Activated naive CD4-positive, alpha-beta T cell treated with anti-CD3 and anti-CD28 coated beads, Interleukin-2, amount 50 U/mL, for 72 hours (primary cell): ENCODE results near the gene FBXO21. TPM values are rescaled to one million over a fixed set of nuclear protein-coding genes. Genes with fewer than 3 reads are reported as not detected.
"Not testable (repeated sequence)": the region's sequence is repeated elsewhere in the genome, so short reads cannot be mapped to it uniquely, and the experiment has no call there.

Experiments used
- ATAC-seq, 2 donors: fragments of 150-1000 bp; cut with Tn5 transposase; 2 replicates each; pipeline ENCODE4 v1.10.0; 2021; ENCODE audit warnings: mild to moderate bottlenecking in 2 of 2, moderate library complexity in 2 of 2
- DNase-seq, 2 donors: peaks; one replicate each; pipeline ENCODE4 v3.0.0; 2021 to 2022; ENCODE audit warnings: low spot score in 2 of 2
- H3K27ac Mint-ChIP-seq, 2 donors: one replicate each; pipeline ENCODE4 v1.8.0; 2022; ENCODE audit warnings: mild to moderate bottlenecking in 2 of 2, mixed read lengths in 2 of 2
- H3K36me3 Mint-ChIP-seq, 2 donors: one replicate each; pipeline ENCODE4 v1.8.0; 2022; ENCODE audit warnings: mixed read lengths in 2 of 2
- H3K9me3 Mint-ChIP-seq, 2 donors: one replicate each; pipeline ENCODE4 v1.8.0; 2022; ENCODE audit warnings: mixed read lengths in 2 of 2
- total RNA-seq, 2 donors: library from RNA; stranded (reverse); gene quantifications; one replicate each; pipeline ENCODE4 v1.2.3, GENCODE V29; 2022

Gene FBXO21, protein sequence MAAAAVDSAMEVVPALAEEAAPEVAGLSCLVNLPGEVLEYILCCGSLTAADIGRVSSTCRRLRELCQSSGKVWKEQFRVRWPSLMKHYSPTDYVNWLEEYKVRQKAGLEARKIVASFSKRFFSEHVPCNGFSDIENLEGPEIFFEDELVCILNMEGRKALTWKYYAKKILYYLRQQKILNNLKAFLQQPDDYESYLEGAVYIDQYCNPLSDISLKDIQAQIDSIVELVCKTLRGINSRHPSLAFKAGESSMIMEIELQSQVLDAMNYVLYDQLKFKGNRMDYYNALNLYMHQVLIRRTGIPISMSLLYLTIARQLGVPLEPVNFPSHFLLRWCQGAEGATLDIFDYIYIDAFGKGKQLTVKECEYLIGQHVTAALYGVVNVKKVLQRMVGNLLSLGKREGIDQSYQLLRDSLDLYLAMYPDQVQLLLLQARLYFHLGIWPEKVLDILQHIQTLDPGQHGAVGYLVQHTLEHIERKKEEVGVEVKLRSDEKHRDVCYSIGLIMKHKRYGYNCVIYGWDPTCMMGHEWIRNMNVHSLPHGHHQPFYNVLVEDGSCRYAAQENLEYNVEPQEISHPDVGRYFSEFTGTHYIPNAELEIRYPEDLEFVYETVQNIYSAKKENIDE
- total RNA-seq, result 10 to 100 TPM; 26.0 to 28.3 TPM

DNA sequence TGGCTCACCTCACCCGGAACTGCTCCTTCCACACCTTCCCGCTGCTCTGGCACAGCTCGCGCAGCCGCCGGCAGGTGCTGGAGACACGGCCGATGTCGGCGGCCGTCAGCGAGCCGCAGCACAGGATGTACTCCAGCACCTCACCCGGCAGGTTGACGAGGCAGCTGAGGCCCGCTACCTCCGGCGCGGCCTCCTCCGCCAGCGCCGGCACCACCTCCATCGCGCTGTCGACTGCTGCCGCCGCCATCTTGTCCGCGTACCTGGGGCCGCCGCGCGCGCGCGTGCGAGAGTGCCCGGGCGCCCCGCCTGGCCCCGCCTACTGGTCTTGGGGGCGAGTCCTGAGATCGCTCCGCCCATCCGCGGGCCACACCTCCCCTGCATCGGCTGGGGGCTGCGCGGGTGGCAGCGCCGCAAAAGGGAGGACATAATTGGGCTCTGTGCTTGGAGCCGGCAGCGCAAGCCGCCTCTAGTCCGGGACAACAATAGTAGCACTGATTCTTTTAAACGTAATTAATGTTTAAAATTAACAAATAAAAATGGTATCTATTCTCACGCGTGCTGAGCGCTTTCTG is at the start of gene FBXO21:
FBXO21 (minus strand) TSS at position 261 of the 572 bp plus-strand sequence; CDS start at position 247, 14 bp downstream.
- peaks cover 9 to 26% of the 10 kb centered on the region in 2 donors for H3K36me3 Mint-ChIP-seq
- peak within 1 kb of the TSS; percentile 69 to 89 for H3K27ac Mint-ChIP-seq
- DNase-seq, result peak; percentile 92 to 97
- peak; percentile 97 to 98 for ATAC-seq
- H3K9me3 Mint-ChIP-seq, result peaks cover 0 to 7% of the 10 kb centered on the region in 2 donors

DNA sequence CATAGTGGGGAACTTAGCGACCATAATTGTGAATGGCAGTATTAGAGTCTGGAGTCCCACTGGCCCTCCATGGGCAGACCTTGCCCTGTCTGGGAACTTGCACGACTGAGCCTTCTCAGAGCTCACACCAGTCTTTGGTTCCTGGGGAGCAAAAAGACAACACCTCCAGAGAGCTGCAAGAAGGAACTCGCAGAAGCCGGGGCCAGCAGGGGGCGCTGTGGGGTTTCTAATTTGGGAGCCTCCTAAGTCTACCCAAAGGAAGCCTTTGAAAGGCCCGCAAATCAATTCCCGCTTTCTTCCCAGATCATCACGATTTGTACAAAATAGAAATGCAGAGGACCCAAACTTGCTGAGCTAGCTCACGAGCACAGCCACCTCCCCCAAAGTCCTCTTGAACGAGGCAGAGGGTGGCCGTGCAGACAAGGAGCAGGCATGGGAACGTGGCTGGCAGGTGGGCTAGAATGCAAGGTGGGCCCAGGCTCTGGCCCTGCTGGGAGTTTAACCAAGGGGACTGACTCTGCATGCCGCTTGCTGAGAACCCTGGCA is 46.3 kb upstream of the FBXO21 start:
- ATAC-seq (peak in 1 of 2 donors; percentile 48), DNase-seq (peak in 1 of 2 donors; percentile 88)
- Mint-ChIP-seq H3K9me3 (no peaks in the 10 kb centered on the region), H3K27ac (no peak overlapping the region), H3K36me3 (no peaks in the 10 kb centered on the region)

DNA sequence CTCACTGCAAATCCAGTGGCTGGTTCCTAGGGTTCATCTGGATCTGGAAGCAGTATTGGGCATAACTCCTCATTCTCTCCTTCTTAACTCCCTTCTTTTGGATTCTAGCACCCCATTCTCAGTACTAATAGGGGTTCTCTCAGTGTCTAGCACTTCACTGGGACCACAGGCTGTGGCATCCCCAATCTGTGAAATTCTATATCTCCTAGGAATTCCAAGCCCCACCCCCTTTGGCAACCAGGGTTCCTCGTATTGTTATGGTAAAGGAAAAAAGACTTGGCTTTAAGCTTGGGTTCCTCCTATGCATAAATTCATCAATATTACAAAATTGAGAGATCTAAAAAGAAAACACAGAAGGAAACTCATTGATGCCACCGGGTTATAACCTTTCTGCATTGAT is 45.0 kb upstream of the FBXO21 start:
- H3K27ac Mint-ChIP-seq, result no peak overlapping the region
- ATAC-seq (no peak), DNase-seq (no peak)
- H3K9me3 Mint-ChIP-seq, result no peaks in the 10 kb centered on the region
- H3K36me3 Mint-ChIP-seq, result no peaks in the 10 kb centered on the region

DNA sequence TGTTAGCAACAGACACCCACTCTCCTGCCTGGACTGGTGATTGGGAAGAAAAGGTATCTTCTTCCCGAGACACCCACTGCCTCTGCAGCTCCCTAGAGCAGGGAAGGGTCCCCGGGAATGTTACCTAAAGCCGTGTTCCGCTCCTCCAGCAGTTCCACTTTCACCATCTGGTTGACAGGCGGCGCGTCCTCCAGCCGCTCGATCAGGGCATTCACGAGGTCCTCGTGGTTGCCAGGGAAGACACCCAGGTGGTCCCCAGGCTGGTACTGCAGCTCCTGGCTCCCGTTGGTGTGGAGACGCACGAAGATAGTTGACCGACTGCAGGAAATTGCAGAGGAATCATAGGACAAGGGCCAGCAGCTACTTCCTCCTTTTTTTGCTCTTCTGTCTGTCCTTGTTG is 44.2 kb upstream of the FBXO21 start:
- H3K9me3 Mint-ChIP-seq, result no peaks in the 10 kb centered on the region
- DNase-seq, result no peak
- no peak overlapping the region for H3K27ac Mint-ChIP-seq
- no peak for ATAC-seq
- no peaks in the 10 kb centered on the region for H3K36me3 Mint-ChIP-seq

DNA sequence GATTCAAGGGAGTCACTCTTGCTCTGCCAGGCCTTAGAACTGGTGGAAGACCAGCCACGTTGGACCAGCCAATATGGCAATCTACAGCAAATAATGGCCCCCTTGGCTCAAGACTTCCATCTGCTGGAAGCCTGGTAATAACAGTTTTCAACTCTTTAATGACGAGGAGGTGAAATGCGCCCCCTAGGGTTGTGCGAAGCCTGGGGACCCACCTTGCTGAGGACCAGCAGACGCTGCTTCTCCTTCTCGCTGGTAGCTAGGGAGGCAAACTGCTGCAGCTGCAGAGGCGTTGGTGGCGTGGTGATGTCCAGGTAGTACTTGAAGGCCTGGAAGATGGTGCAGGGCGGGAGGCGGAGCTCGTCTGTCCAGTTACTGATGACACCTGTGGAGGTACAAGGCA is 41.5 kb upstream of the FBXO21 start:
- H3K36me3 Mint-ChIP-seq, result no peaks in the 10 kb centered on the region
- H3K27ac Mint-ChIP-seq, result no peak overlapping the region
- DNase-seq (no peak), ATAC-seq (no peak)
- no peaks in the 10 kb centered on the region for H3K9me3 Mint-ChIP-seq

DNA sequence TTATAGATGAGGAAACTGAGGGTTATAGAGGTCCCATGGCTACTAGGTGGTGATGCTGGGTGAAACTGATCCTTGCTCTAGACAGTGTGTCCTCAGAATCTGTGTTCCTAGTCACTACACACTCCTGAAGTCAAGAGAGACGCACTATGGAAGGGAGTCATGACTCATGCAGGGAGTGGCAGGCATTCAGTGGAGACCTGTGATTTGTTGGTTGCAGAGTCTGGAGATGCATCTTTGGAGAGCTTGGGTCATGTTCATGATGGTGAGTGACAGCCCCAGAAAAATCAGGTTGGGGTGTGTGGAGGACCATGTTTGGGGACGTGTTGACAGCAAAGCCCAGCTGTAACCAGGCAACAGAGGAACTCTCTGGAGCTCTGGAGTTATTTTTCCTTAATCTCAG is 38.0 kb upstream of the FBXO21 start:
- Mint-ChIP-seq H3K36me3 (no peaks in the 10 kb centered on the region), H3K9me3 (no peaks in the 10 kb centered on the region), H3K27ac (no peak overlapping the region)
- DNase-seq (no peak), ATAC-seq (no peak)

DNA sequence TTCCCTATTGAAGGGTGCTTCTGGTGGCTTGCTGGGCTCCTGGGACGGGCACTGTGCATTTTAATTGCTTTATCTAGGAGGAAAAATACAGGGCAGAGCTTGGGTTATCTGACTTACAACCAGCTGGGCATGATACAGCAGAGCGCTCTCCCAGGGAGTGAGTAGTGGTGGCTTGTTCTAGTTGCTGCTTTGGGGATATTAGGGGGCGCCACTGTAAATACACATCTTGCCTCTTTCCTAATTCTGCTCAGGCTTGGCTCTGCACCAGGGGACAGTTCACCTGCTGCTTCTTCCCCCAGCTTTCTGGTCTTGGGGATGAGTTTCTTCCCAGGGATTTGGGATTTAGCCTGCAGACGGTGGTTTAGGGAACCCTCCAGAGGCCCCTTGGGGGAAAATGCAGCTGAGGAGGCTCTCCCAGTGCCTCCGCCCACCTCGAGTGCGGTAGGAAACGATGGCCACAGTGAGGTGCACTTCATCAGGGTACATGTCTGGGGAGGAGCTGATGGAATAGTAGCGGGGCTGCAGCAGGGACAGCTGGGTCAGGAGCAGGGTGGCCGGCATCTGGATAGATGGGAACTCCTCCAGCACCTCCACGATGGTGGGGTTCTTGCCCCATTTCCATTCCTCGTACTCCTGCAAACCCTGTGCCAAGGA is 36.9 kb upstream of the FBXO21 start:
- ATAC-seq, result no peak
- H3K9me3 Mint-ChIP-seq, result no peaks in the 10 kb centered on the region
- no peak for DNase-seq
- no peak overlapping the region for H3K27ac Mint-ChIP-seq
- no peaks in the 10 kb centered on the region for H3K36me3 Mint-ChIP-seq

DNA sequence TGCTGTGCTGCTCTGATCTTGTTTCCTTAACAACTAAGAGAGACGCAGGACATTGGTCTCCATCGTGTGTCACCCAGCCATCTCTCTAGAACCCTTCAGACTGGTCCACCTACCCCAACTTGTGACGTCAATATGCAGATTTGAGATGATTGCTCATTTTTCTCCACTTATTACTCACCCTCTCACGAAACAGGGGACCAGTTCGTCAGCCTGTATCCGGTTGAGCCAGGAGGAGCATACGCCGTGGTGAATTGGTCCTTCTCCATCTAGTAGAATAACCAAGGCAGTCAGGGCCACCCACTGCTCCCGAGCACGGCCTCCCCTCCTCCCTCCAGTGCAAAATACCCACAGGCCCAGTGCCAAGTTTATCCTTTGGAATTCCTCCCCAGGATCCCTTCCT is 36.2 kb upstream of the FBXO21 start:
- ATAC-seq, result no peak
- H3K27ac Mint-ChIP-seq, result no peak overlapping the region
- no peaks in the 10 kb centered on the region for H3K9me3 Mint-ChIP-seq
- H3K36me3 Mint-ChIP-seq, result no peaks in the 10 kb centered on the region
- DNase-seq, result no peak

DNA sequence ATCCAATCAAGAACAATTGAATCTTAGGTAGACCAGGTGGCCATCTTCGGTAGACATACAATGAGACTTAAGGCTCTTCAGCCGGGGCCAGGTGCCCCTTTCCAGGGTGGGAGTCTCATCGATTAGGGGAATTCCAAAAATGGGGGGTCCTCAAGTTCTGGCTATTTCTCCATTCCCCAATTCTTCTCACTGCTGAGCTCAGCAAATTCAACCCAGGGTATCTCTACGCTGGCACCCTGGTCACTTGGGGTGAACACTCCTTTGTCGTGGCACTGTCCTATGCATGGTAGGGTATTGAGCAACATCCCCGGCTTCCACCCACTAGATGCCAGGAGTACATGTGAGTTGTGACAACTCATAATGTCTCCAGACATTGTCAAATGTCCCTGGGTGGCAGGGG is 34.9 kb upstream of the FBXO21 start:
- ATAC-seq (no peak), DNase-seq (no peak)
- Mint-ChIP-seq H3K27ac (no peak overlapping the region), H3K9me3 (no peaks in the 10 kb centered on the region), H3K36me3 (no peaks in the 10 kb centered on the region)

DNA sequence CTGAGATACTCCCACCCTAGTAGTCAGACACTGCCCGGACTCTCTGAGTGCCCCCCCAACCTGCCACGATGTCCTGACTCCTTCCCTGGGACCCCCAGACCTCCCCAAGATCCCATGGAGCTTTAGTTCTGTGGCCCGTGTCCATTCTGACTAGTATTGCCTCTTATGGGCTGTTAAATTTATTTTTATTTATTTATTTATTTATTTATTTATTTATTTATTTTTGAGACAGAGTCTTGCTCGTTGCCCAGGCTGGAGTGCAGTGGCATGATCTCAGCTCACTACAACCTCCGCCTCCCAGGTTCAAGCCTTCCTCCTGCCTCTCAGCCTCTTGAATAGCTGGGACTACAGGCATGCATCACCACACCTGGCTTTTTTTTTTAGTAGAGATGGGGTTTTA is 30.7 kb upstream of the FBXO21 start:
- not testable (repeated sequence) for ATAC-seq, H3K9me3 Mint-ChIP-seq, DNase-seq, H3K27ac Mint-ChIP-seq, H3K36me3 Mint-ChIP-seq

DNA sequence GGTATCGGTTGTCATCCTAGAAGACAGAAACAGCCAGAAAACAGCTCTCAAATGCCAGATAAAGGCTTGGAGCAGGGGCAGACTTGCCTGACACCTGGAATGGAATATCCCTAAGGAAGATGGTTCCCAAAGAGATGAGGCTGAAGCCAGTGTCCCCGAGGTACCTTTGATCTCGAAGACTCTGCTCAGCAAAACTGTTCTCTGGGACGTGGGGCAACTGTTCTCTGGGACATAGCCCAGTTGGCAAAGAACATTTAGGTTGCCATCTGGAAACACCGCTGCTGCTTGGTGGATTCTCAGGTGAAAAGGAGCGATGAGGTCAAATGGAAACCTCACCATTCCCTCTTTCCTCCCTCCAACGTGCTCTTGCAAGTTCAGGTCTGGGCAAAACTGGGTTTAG is 27.9 kb upstream of the FBXO21 start:
- Mint-ChIP-seq H3K27ac (no peak overlapping the region), H3K36me3 (no peaks in the 10 kb centered on the region), H3K9me3 (no peaks in the 10 kb centered on the region)
- ATAC-seq (no peak), DNase-seq (no peak)

DNA sequence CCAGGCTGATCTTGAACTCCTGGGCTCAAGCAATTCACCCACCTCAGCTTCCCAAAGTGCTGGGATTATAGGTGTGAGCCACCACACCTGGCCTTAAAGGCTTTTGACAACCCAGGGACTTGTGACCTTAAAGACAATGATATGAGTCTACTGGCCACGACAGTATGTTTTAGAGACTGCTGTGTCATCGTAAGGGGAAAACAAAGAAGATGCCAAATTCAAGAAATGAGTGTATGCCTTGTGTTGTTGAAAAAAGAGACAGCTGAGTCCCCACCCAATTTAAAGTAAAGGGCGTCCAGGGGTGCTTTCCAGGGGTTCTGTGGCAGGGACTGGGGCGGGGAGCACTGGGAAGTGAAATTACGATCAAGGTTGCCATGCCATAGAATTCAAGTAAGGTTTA is 26.4 kb upstream of the FBXO21 start:
- no peaks in the 10 kb centered on the region for H3K9me3 Mint-ChIP-seq
- H3K27ac Mint-ChIP-seq, result peak overlapping the region in 1 of 2 donors; percentile 44
- DNase-seq, result no peak
- no peaks in the 10 kb centered on the region for H3K36me3 Mint-ChIP-seq
- no peak for ATAC-seq

DNA sequence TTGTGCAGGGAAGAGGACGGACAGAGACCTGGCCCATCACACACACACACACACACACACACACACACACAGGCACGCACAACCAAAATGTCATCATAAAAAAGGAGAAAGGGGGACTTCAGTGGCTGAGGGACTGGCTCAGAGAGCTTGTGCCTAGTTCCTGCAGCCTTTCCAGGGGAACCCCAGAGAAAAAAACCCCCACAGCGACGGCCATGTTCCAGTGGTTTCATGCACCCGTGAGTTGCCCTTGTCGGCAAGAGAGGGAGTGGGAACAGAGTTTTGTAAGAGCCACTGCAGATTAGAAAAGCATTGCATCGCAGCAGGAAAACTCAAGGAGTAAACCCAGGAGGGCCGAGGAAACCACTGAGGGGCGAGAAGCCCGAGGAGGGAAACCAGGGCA is 24.5 kb upstream of the FBXO21 start:
- DNase-seq (no peak), ATAC-seq (no peak)
- Mint-ChIP-seq H3K27ac (no peak overlapping the region), H3K36me3 (no peaks in the 10 kb centered on the region), H3K9me3 (no peaks in the 10 kb centered on the region)

DNA sequence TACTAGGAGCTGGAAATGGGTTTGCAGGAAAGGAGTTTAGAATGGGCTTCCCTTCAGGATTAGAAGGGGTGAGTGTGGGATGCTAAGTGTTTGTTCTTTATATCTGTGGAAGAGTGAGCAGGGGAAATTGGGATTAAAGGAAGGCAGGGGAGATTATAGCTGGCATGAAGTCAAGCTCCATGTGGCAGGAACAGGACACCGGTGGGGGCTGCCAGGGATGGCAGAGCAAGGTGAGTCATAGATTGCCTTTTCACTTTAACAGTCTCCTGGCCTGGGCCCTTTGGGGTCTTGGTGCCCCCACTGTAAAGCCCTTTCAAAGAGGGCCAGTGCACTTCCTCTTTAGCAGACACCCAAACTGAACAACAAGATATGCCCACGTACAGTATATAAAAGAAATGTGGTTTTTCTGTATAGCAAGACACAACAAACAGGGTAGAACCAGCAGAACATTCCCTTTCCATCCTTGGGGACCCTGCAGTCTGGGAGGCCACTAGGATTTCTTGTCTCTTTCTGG is 23.1 kb upstream of the FBXO21 start:
- ATAC-seq (no peak), DNase-seq (no peak)
- H3K27ac Mint-ChIP-seq, result no peak overlapping the region
- H3K36me3 Mint-ChIP-seq, result no peaks in the 10 kb centered on the region
- no peaks in the 10 kb centered on the region for H3K9me3 Mint-ChIP-seq

DNA sequence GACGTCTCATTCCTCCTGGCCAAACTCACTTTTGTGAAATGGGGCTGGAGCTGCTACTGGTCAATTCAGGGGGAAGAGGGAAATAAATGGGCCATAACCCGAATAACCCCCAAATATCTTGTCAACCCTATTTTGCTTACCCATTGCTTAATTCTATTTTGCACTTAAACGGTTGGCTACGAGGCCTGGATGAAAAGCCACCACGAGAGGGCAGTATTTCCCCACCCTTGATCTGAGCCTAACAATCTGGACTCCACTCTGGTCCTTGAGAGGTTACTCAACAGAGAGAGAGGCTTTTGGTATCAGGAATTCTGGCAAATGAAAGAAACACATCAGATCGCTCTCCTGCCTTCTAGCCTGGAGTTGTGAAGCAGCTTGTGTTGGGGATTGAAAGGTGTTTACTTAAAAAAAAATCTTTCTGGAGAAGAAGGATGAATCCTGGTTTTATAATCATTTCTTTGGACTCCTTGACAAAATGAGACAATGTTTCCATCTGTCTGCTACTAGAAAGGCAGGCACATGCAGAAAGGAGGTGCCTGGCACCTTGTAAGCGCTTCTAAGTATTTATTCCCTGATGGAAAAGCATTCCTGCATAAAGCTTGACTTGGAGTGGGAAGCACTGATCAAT is 22.4 kb upstream of the FBXO21 start:
- Mint-ChIP-seq H3K36me3 (no peaks in the 10 kb centered on the region), H3K9me3 (no peaks in the 10 kb centered on the region), H3K27ac (no peak overlapping the region)
- ATAC-seq (peak; percentile 59 to 60), DNase-seq (peak; percentile 64 to 68)

DNA sequence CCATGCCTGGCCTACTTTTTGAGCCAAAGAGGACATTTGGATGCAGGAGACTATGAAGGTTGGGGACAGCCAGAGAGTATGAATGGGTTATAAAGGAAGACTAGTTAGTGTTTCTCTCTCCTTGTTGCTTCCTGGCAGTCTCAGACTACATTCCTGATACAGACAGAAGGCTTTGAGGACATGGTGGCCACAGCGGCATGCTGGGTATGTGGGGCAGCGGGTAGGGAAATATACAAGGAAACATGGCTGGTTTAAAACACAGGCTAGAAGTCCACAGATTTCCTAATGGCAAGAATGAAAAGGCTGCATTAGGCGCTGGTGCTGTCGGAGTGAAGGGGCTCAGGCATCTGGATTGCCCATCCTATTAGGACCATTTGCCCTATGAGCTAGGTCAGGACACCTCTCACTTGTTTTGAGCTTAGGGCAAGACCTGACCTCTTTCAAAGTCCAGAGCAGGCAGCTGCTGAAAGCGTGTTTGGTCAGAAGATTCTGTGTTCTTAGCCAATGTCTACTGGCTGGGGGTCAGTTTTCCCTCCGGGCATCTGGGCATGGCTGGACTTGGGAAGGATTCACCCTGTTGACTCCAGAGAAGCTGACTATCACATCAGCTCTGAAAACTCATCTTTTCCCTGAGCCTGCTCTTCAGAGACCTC is 20.1 kb upstream of the FBXO21 start:
- DNase-seq, result no peak
- ATAC-seq, result no peak
- H3K9me3 Mint-ChIP-seq, result no peaks in the 10 kb centered on the region
- H3K27ac Mint-ChIP-seq, result no peak overlapping the region
- H3K36me3 Mint-ChIP-seq, result no peaks in the 10 kb centered on the region
